DMS79 (cell line): ENCODE data around the gene SLCO3A1.
A peak's percentile ranks its signal among the peaks of the same experiment; 100 is the strongest.

Experiments
- DNase-seq: peaks from one replicate; lab custom pipeline; 2025; lab: John Stamatoyannopoulos, UW

The SLCO3A1 gene

GRCh38 chr15:91853511-91853947, at the start of gene SLCO3A1:
Gene SLCO3A1, plus strand, starts transcription at chr15:91853708.
- DNase-seq, result no peak

DNA sequence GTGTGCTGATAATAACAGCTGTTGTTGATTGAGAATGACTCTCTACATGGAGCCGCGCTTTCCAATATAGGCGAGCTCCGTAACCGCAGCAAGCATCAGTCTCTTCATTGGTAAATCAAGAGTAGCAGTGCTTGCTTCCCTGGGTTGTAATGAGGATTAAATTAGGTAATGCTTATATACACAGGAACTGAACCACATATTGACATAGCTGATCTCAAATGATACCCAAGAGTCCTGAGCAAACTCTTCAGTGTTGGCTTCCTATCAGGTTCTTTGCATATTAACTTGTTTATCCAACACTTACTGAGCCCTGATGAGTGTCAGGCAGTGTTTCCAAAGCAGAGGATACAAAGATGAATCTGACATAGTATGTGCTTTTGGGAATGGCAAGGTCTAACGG, 46.4 kb upstream of the SLCO3A1 start:
- DNase-seq, result no peak

GRCh38 chr15:91813924-91814323, 39.6 kb upstream of the SLCO3A1 start:
- DNase-seq, result no peak

DNA sequence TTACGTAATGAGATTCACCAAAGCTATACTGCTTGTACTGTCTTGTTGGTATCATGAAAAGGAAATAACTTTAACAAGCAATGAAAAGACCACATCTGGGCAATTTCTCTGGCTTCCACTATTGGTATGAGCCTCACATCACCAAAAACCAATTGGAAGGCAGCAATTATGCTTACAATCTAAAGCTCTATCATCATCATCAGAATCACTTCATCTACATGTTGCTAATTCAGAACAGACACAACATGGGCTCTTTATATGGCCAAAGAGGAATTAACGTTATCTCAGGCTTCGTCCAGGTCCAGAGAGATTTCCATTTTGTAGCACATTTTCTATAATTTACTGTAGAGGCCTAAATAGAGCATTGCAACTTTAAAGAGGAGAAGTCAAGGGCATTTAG, 36.6 kb upstream of the SLCO3A1 start:
- no peak for DNase-seq

DNA sequence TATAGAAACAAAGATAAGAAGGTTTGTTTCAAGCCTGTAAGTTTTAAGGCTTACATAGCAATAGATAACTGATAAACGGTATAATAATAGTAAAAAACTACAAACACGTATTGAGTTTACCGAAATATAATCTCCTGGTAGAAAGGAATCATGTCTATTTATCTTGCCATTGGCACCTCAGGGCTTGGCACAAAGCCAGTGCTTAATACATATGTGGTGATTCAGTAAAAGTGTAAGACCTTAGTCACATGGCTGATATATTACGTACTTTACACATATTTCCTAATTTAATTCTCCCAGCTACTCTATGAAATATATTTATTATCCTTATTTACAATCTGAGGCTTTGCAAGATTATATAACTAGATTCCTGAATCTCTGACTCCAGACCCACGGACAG, 32.0 kb upstream of the SLCO3A1 start:
- DNase-seq, result no peak

DNA sequence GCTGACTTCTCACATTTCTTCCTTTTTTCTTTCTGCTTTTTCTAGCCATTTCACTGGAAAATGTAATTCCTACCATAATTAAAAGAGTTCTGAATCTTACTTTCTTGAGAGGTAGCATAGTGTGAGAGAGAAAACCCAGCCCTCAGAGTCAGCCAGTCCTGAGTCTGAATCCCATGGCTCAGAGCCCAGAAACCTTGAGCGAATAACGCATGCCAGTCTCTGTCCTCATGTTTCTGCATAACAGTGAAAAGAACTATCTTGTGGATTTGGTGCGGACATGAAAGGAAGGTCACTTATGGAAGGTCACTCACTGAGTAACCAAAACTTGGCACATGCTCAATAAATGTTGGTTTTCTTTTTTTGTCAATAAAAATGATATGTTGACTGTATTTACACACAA, 29.3 kb upstream of the SLCO3A1 start:
- DNase-seq, result no peak

DNA sequence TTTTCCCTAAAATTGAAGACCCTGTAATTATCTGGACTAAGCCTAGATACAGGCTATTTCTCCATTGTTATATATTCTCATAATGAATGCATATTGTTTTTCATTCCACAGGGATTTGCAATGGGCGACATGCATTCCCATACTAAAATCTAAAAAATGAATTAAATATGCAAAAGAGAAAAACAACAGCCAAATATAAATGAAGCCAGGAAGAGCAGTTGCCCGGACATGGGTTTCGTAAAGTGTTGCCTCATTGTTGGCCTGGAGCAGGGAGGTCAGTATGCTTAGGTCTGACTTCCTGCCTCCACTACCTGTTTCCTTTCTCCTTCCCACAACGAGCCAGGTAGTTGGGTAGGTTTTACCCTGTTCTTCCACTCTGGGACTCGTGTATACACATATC, 27.1 kb upstream of the SLCO3A1 start:
- DNase-seq, result no peak

- no peak for DNase-seq
These were observed 20.5 kb upstream of the SLCO3A1 start for GRCh38 chr15:91833056-91833455.

GRCh38 chr15:91839867-91840266, 13.6 kb upstream of the SLCO3A1 start:
- DNase-seq, result no peak

DNA sequence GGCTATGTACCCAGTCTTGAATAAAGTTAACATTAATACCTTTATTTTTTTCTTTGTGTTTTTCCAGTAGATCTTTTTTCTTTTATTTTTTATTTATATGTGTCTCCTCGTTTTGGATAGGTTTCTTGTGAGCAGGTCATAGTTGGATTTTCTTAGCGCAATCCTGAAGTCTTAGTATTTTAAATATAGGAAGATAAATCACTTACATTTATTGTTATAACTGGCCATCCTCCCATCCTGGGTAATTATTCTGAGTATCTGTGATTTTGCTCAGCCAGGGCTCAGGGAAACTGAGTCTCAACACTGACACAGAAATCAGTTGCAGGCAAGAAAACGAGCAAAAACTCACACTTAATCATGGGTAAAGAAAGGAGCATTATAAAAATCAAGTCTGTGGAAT, 11.6 kb upstream of the SLCO3A1 start:
- DNase-seq, result no peak

GRCh38 chr15:91844341-91844740, 9.2 kb upstream of the SLCO3A1 start:
- DNase-seq, result no peak

- DNase-seq, result no peak
These were observed 8.6 kb upstream of the SLCO3A1 start for GRCh38 chr15:91844928-91845327.

DNA sequence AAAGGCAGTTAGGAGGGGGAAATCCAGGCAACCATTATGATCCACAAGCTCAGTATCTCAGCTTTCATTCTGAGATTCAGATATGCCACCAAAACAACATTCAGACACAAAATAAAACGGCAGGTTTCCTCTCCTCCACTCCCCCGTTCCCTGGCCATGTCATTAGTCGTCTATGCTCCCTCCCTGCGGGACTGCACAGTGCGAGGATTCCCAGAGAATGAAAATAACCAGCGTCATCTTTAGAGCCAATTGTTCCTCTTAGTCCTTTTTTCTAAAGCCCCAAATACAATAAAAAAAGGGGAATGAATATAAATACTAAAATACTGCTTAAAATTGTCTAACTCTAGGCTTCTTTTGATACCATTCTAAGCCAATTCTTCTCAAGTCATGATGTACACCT, 7.8 kb upstream of the SLCO3A1 start:
- DNase-seq, result no peak

DNA sequence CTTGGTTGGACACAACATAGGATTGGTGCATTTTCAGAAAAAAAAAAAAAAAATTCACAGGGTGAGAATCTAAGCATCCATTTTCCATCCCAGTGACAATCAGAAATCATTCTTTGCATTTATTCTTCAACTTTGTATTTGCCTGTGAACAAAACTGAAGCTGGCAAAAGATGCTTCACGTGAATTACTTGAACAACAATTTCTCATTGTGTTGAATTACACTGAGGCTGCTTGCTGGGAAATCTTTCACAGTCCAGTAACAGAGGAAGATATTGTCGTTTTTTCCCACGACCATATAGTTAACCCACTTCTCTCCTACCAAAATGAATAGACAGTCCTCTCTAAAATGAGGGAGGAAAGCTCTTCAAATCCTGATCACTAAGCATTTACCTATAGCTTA, 4.3 kb upstream of the SLCO3A1 start:
- DNase-seq, result no peak

- DNase-seq, result no peak
These were observed 3.8 kb upstream of the SLCO3A1 start for GRCh38 chr15:91849749-91850161.

GRCh38 chr15:91852741-91853510, 582 bp upstream of the SLCO3A1 start:
- DNase-seq, result no peak

- DNase-seq, result no peak
These were observed 585 bp downstream of the SLCO3A1 start for GRCh38 chr15:91853948-91854638.

DNA sequence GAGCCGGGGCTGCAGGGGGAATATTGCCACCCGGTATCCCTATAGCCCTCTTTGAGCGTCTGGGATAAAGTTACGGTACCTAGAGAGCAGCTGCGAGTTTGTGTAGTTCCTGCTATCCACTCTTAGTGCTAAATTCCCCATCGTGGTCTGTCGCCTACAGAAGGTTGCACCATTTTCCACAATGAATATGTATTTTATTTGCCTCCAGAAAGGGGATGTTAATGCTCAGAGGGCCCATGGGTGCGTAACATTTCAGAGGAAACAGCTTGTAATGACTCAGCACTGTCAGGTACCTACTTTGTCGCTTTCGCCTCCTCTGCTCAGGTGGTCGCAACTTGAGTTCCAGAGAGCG, 1.1 kb downstream of the SLCO3A1 start:
- no peak for DNase-seq

DNA sequence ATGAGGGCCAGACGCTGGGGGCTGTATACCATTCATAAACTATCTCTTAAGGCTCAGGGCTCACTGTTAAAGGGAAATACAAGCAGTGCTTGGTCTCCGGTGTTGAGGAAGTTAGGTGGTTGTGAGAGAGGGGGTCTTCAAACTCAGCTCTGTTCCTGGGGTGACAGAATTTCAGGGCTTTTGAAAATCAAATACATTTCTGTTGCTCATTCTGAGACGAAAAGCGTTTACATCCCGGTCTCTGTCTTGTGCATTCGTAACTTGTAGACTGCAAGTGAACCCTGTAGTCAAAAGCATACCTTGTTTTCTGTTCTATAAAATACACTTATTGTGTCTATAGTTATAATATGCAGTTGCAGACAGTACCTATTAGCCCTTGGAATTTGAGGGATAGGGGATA, 1.7 kb downstream of the SLCO3A1 start:
- DNase-seq, result no peak

- DNase-seq, result peak; percentile 67
These were observed 2.4 kb downstream of the SLCO3A1 start for GRCh38 chr15:91855684-91856489.

DNA sequence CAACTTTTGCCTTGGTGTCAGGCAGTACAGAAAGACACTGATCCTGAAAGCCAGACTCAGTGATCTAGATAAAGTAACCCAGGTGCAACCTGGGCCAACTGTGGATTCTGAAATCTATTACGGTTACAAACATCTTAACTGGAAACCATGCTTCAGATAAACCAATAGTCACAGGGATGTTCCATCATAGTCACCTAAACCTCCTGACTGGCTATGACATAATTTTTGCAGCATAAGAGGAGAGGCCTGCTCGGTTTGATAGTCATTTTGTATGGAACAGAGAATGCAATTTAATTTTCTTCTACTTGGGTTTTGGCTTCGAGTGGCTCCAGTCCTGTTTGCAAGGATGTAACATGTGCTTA, 3.7 kb downstream of the SLCO3A1 start:
- no peak for DNase-seq

GRCh38 chr15:91857772-91858171, 4.3 kb downstream of the SLCO3A1 start:
- DNase-seq, result no peak

- no peak for DNase-seq
These were observed 7.0 kb downstream of the SLCO3A1 start for GRCh38 chr15:91860498-91860897.
